GM18520 (cell line): ENCODE data around the gene ELANE.
"Not testable (repeated sequence)": the region's sequence is repeated elsewhere in the genome, so short reads cannot be mapped to it uniquely, and the experiment has no call there.

Experiments
- ATAC-seq: cut with Tn5 transposase; IDR thresholded peaks from one replicate; pipeline ENCODE4 v1.9.1; 2021; ENCODE audit not compliant: unreplicated experiment

The ELANE gene

DNA sequence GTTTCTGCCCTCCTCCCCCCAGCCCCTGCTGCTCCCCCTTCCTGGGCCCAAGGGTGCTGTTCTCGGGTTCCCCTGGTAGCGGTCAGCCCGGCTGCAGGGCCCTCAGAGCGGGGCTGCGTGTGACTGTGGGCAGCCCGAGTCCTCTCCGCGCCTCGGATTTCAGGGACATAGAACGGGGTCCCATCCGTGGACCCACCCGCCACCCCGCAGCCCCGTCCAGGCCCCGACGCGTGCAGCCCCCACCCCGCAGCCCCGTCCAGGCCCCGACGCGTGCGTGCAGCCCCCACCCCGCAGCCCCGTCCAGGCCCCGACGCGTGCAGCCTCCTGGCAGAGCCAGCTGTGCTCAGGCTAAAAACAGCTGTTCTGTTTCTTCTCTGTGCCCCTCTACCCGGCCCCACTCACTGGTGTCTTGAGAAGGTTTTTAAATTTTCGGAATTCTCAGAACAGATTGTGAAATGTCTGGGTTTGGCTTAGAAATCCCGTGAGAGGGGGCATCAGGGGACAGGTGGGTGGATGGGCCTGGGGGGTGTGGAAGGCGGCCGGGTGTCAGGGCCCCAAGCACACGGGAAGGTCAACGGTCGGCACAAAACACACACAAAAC is 16.8 kb upstream of the ELANE start:
- no peak for ATAC-seq

DNA sequence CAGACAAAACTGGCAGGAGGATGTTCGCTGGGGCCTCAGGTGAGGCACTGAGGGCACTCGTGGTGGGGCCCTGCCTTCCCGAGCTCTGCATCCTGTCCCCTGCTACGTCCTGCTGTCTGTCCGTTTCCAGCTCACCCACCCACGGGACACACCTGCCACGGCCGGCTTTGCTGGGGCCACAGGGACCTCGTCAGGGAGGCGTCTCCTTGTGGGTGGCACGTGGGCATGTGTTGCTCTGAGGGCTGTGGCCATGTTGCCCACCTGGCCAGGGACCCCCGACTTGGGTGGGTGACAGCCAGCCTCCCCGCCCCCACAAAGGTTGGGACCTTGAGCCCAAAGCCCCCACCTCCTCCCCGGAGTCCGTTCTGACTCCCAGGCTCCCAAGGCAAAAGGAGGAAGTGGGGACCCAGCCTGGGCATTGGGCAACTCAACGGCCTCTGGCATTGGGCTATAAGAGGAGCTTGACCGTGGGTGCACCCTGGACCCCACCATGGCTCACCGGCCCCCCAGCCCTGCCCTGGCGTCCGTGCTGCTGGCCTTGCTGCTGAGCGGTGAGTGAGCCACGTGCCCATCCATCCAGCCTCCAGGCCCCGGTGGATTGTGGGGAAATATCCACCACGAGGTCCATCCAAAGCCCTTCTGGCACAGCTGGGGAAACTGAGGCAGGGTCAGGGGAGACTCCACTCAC is 11.4 kb upstream of the ELANE start, which contains the start of gene PRTN3:
Gene PRTN3 (plus strand): TSS at position 481 of the 688 bp plus-strand sequence. CDS start 10 bp downstream, at position 491.
- ATAC-seq, result no peak

- ATAC-seq, result not testable (repeated sequence)
Observed at GRCh38 chr19:842802-843179, 9.3 kb upstream of the ELANE start.

DNA sequence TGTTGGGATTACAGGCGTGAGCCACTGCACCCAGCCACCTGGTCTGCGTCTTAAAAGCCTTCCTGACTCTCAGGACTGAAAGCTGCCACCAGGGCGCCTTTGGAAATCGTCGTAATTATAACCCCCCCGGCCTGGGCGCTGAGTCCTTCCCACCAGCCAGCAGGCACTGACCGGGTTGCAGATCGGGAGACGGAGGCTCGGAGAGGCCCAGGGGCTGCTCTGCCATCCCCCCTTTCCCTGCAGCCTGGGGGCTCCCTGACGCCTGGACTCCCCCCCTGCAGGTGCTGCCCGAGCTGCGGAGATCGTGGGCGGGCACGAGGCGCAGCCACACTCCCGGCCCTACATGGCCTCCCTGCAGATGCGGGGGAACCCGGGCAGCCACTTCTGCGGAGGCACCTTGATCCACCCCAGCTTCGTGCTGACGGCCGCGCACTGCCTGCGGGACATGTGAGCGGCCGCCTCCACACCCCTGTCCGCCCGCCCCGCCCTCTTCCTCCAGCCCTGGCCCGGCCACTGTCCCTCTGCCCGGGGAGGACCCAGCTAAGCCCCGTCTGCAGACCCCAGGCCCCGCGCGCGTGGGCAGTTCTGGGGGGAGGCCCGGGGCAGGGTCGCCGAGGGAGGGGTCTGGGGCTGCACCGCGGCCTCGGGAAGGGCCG is 8.8 kb upstream of the ELANE start:
- ATAC-seq, result no peak

DNA sequence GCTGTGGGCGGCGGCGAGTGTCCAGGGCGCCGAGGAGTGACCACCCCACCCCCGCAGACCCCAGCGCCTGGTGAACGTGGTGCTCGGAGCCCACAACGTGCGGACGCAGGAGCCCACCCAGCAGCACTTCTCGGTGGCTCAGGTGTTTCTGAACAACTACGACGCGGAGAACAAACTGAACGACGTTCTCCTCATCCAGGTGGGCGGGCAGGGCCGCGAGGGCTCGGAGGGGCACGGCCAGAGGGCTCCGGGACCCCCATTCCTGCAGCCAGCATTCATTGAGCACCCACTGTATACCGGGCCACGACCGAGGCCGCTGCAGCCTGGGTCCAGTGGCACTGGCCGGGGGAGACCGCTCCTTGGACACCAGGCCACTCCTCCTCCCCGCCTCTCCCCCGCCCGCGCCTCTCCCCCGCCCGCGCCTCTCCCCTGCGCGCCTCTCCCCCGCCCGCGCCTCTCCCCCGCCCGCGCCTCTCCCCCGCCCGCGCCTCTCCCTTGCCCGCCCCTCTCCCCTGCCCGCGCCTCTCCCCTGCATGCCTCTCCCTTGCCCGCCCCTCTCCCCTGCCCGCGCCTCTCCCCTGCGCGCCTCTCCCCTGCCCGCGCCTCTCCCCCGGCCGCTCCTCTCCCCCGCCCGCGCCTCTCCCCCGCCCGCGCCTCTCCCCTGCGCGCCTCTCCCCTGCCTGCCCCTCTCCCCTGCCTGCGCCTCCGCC is 8.1 kb upstream of the ELANE start:
- no peak for ATAC-seq

- no peak for ATAC-seq
Observed at GRCh38 chr19:844546-844971, 7.5 kb upstream of the ELANE start.

GRCh38 chr19:845707-846521 is 6.2 kb upstream of the ELANE start:
- ATAC-seq, result no peak

DNA sequence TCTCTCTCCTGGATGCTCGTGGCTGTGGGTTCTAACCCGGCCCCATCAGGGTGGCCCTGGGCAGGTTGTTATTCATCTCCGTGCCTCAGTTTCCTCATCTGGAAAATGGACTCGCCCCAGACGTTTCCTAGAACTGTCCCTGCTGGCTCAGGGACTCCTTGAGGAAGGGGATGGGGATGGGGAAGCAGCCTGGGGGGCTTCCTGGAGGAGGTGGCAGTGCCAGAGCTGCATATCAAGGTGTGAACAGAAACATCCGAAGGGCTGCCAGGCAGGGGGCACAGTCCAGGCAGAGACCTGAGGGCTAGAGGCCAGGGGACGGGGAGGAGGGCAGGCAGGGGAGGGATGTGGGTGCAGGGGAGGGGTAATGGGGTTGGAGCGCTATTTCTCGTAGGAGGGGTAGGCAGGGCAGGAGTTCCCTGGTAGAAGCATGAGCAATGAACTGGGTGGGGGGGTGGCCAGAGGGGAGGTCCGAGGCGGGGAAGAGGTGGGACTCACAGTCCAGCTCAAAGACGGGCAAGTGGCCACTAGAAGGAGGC is 3.6 kb upstream of the ELANE start:
- no peak for ATAC-seq

DNA sequence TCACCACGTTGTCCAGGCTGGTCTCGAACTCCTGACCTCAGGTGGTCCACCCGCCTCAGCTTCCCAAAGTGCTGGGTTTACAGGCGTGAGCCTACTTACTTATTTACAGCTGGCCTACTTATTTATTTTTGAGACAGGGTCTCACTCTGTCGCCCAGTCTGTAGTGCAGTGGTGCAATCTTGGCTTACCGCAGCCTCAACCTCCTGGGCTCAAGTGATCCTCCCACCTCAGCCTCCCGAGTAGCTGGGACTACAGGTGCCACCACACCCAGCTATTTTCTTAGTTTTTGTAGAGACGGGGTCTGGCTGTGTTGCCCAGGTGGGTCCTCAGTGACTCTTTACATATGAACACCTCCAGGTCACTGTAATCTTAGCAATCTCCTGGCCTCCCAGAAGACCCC is 2.9 kb upstream of the ELANE start:
- ATAC-seq, result not testable (repeated sequence)

DNA sequence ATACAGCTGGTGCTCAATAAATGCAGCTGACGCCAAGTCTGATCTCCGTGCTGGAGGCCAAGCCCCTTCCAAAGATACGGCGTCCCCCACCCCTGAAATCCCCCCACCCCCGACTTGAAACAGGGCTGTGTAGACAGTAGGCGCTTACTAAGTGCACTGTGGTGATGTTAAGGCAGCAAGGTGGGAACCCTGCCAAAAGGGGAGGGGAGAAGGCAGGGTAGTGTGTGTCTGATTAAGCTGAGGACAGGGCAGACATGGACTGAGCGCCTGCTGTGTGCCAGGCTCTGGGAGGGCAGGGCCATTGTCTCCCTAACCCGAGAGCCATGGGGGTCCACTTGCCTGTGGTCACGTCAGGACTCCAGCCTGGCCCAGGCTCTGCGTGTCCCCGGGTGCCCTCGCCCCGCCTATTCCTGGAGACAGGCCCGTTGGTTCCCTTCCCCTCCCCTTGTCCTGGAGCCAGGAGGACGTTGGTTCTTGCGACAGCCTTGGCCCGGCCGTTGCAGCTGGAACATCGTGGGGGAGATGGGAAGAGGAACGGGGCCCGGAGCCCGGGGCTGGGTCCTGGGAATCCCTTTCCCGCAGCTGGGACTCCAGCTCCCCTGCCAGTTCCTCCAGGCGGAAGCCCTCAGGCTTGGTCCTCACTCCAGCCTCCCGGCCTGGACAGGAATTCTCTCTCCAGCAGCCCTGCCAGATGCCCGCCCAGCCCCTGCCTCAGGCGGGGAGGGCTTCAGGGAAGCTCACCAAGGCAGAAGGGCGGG is 1.7 kb upstream of the ELANE start:
- ATAC-seq, result no peak

GRCh38 chr19:850979-851335 is 1.1 kb upstream of the ELANE start:
- no peak for ATAC-seq

- ATAC-seq, result no peak
Observed at GRCh38 chr19:853014-853585, 997 bp downstream of the ELANE start.

DNA sequence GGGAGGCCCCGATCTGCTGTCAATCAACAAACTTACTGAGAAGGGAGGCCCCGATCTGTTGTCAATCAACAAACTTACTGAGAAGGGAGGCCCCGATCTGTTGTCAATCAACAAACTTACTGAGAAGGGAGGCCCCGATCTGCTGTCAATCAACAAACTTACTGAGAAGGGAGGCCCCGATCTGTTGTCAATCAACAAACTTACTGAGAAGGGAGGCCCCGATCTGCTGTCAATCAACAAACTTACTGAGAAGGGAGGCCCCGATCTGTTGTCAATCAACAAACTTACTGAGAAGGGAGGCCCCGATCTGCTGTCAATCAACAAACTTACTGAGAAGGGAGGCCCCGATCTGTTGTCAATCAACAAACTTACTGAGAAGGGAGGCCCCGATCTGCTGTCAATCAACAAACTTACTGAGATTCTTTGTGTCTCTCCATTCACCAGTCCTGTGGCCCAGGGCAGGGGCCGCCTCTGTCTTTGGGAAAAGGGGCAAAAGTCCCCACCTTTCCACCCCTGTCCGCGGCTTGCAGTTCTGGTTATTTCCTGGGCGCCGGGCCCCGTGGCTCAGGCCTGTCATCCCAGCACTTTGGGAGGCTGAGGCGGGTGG is 1.6 kb downstream of the ELANE start:
- not testable (repeated sequence) for ATAC-seq

DNA sequence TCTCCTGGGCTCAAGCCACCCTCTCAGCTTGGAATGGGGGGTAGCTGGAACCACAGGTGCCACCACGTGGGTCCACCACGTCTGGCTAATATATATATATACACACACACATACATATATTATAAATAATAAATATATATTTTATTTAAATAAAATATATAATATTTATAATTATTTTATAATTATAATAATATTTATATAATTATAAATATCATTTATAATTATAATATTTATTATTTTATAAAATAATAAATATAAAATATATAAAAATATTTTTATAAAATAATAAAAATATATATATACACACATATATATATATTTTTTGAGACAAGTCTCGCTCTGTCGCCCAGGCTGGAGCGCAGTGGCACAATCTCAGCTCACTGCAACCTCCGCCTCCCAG is 2.4 kb downstream of the ELANE start:
- no peak for ATAC-seq

GRCh38 chr19:855142-855541 is 3.0 kb downstream of the ELANE start:
- ATAC-seq, result no peak

DNA sequence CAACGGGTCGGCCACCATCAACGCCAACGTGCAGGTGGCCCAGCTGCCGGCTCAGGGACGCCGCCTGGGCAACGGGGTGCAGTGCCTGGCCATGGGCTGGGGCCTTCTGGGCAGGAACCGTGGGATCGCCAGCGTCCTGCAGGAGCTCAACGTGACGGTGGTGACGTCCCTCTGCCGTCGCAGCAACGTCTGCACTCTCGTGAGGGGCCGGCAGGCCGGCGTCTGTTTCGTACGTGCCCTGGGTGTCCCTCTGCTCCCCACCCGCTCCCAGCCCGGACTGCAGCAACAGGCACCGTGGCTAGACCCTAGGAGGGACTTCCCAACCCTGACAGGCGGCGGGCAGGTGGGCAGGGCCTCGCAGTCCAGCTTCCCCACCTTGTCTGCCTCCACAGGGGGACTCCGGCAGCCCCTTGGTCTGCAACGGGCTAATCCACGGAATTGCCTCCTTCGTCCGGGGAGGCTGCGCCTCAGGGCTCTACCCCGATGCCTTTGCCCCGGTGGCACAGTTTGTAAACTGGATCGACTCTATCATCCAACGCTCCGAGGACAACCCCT is 3.5 kb downstream of the ELANE start:
- ATAC-seq, result no peak

DNA sequence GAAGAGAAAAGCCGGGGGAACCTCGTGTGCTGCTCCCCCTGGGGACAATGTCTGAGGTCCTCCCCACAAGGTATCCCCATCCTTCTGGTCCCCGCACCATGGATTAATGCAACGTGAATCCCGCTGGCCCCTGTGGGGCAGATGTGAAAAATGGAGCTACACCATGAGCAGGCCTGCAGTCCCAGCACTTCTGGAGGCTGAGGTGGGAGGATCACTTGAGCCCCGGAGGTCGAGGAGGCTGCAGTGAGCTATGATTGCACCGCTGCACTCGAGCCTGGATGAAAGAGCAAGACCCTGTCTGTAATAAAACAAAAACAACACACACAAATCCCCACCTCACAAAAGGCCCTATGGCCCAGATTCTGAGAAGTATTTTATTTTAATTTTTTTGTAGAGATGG is 6.2 kb downstream of the ELANE start:
- no peak for ATAC-seq

- ATAC-seq, result no peak
Observed at GRCh38 chr19:858868-859843, 7.1 kb downstream of the ELANE start, which contains the start of gene CFD. TSS of gene CFD (plus strand) at chr19:859664. CDS start at chr19:859690, 26 bp downstream.
